DMS79 (cell line): ENCODE data around the gene BLCAP.
"Not testable (repeated sequence)": the region's sequence is repeated elsewhere in the genome, so short reads cannot be mapped to it uniquely, and the experiment has no call there.

Experiments used
- DNase-seq: peaks from one replicate; lab custom pipeline; 2025; lab: John Stamatoyannopoulos, UW

The BLCAP gene

DNA sequence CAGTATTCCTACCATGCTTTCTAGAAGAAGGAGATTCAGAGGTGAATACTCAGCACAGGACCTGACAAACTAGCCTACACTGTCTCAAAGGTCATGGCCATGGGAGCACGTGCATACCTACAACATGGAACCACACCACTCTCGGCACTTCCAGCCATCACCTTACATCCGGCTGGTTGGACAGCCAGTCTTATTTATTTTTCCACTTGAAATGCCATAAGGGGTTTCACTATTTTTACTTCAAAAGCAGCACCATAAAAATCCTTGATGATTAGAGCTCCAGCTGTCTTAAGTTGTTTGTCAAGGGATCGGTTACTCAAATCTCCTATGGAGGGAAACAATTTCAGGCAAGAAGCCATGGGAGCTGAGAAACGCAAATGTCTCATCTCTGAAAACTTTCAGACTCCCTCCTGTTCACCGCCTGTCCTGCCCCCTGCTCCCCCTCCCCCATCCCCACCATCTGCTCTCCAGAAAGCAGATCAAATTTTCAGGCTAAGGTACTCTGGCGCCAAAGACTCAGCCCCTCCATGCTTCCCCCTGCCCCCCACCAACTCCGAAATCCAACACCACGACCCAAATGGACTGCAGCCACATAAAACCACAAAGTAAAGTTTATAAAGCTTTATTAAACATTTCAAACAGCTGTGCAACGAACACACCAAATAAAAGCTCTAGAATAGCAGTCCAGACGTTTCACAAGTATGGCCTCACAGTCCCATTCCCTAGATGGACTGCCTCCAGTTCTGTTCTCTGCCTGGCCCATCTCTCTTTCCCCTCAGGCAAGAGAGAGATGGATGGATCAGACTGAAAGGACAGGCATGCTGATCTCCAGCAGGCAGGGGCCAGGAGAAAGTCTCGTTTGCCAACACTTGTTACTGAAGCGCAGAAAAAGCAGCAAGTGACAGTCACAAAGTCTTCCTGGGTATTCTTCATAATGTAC is 10.6 kb downstream of the BLCAP start:
- peak; percentile 94 for DNase-seq

- no peak for DNase-seq
These were observed 11.8 kb downstream of the BLCAP start for GRCh38 chr20:37515876-37516275.

DNA sequence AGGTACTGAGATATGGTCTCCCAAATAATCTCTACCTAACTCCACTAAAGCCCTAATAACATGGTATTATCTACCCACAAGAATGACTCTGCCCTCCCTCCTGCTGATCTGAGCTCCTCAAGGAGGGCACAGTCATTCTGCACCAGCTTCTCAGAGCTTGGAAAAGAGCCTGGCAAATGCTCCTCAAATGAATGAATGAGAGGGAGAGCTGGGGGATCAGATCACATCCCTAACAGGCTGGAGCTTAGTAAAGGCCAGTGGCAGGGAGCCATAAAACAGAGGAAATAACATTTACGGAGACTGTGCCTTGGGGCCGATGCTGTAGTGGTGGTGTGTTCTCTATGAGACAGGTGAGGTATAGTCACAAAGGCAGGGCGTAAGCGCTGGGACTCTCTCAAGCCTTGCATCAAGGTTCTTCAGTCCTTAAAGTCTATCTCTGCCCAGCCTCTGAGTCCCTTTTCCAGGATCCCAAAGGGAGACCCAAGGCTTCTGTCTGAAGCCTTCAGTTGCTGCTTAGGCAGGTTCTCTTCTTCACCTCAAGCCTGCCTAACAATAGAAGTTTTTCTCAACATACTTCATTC is 13.8 kb downstream of the BLCAP start:
- DNase-seq: no peak

DNA sequence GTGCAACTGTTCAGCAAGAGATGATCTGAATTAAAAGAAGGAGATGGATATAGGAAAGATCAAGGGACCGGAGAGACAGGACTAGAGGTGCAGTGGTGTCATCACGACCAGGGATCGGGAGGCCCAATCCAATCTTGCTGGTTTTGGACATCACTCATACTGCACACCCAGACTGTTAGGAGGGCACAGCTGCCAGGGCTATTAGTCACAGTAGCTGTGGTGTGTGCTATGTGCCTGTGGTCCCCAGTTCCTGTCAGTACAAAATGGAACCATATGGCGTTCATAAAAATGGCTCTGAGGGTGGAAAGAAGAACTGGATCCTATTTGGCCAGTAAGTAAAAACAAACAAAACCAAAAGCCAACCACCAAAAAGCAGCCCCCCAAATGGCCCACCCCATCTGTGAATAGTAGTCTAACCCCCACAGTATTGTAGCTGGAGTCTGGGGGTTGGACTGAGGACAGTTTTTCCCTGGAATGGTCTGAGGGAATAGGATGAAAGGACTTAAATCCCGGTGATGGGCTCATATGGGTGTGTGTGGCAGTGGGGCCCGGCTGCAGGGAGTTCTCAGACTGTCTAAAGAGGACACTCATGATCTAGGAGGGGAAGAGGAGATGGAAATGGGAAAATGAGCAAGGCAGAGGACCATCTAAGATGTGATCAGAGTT is 15.9 kb downstream of the BLCAP start:
- DNase-seq: no peak

DNA sequence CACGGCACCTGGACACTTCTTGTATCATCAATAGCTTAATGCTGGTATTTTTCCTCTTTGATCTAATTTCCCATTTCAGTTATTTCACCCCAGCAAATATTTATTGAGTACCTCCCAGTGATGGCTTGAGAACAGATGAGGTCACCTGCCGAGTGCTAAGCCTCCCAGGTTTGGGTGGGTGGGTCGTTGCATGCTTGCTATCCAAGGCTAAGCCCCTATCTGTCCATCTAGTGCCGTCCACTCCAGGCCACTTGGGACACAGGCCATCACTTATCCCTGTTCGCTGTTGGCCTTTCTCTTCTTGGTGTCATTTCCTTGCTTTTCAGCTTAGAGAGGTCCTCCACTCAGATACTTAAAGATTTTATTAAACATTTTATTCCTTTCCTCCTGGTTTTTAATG is 17.4 kb downstream of the BLCAP start:
- DNase-seq: no peak

DNA sequence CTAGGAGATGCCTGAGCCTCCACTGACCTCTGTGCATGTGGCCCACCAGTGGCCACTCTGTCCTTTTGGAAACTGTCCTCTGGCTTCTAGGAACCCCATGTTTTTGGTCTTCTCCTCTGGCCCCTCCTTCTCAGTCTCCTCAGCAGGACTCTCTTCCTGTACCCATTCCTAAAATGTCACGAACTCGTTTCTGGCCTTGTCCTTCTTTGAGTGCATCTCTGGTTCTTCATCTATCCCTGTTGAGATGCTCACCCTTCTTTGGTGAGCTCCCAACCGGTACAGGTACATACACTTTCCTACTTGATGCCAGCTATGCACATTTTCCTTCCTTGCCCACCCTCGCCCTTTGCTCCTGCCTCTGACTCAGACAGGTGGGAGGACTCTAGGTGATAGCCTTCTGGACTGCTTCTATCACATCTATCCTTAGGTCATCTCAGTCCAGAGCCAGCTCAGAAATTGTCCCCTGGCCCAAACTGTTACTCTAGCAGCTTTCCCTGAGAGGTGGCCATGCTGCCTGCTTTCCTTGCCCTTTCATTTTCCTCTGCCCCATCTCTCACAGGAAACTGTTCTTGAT is 21.4 kb downstream of the BLCAP start:
- DNase-seq: no peak

DNA sequence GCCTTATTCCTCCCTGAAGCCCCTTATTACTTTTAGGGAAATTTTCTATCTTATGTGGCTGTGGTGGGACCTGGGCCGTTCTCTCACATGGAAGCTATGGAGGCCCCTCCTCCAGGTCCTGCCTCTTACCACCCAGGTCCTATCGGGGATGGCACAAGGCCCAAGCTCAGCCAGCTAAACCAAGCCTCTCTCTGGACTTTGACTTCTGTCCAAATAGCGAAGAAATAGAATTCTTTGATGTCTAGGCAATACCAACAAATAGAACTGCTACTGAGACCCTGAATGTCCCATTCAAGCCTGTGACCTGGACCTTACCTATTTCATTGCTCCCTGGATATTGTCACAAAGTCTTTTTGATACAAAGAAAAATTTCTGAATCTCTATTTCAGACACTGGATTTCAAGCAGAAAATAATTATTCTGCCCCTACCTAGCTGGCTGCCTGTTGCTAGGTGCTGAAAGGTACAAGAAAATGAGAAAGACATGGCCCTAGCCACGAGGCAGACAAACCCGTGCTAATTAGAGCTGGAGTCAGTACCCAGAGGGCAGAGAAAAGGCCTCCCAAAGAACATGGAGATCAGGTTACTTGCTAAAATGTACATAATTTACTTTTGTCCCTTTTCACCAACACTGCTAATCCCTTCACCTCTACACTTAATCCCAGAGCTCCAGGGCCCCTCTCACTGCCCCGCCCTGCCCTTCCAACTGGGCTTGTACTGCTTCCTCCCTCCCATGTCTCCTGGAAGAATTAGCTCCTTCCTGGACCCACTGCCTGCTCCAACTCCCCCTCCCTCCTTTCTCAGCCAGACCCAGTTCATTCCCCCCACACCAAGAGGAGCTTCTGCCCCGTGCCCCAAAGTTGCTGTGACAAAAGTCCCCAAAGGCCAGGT is 22.2 kb downstream of the BLCAP start:
- DNase-seq: no peak

DNA sequence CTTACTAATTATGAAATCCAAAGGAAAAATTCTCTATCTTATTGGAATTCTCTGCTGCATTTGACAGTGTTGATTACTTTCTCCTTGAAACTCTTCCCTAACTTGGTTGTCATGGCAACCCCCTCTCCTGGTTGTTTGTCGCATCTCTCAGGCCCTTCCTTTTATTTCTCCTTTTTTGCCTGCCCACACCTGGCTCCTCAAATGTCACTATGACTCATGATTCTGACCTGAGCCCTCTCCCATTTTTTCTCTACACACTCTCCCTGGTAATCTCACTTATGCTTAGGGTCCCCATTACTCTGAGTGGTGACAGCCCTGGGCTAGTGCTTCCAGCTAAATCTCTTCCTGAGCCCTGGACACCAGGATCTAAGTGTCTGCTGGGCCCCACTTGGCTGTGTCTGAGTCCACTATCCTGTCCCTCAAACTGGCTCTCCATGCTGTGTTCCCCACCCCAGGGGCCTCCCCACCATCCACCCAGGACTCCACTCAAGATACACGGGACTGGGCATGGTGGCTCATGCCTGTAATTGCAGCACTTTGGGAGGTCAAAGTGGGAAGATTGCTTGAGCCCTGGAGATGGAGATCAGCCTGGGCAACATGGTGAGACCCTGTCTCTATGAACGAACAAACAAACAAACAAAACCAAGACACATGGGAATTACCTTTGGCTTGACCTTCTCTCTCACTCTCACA is 23.1 kb downstream of the BLCAP start:
- DNase-seq: peak; percentile 18

GRCh38 chr20:37503256-37503927 is 24.3 kb downstream of the BLCAP start:
- no peak for DNase-seq

DNA sequence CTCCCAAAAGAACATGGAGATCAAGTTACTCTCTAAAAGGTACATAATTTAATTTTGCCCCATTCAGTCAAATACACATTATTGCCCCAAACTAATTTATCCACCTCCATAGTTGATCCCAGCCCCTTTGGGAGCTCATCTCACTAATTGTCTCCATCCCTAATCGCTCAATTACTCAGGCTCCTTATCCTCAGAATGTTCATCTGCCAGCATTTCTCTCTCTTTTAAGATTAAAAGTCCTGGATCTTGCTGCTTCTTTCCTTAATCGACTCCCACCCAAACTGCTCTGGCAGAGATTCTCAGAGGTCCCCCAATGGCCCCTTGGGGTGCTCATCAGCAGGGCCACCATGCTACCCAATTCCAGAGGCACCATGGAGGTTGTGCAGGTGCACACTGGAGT is 25.0 kb downstream of the BLCAP start:
- DNase-seq: no peak

GRCh38 chr20:37501940-37502339 is 25.7 kb downstream of the BLCAP start:
- peak; percentile 29 for DNase-seq

- no peak for DNase-seq
These were observed 27.4 kb downstream of the BLCAP start for GRCh38 chr20:37500311-37500710.

GRCh38 chr20:37498066-37498665 is 29.5 kb downstream of the BLCAP start:
- DNase-seq: no peak

GRCh38 chr20:37494796-37495195 is 32.9 kb downstream of the BLCAP start:
- no peak for DNase-seq

- DNase-seq: no peak
These were observed 33.4 kb downstream of the BLCAP start for GRCh38 chr20:37494301-37494700.

GRCh38 chr20:37492945-37493344 is 34.7 kb downstream of the BLCAP start:
- DNase-seq: no peak

DNA sequence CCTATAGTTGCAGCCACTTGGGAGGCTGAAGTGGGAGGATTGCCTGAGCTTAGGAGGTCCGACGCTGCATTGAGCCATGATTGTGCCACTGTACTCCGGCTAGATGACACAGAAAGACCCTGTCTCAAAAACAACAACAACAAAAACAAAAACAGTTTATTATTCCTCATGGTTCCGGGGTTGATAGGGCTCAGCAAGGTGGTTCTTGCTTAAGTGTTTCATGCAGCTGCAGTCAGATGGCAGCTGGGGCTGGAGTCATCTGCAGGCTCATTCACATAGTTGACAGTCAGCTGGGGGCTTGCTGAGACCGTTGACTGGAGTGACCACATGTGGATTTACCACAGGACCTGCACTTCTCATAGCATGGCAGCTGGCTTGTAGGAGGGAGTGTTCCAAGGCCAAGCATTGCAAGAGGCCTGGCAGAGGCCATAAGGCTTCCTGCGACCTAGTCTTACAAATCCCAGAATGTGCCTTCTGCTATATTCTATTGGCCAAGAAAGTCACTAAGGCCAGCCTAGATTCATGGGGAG is 35.5 kb downstream of the BLCAP start:
- DNase-seq: no peak

- DNase-seq: no peak
These were observed 36.9 kb downstream of the BLCAP start for GRCh38 chr20:37490663-37491350.

GRCh38 chr20:37486209-37486608 is 41.5 kb downstream of the BLCAP start:
- not testable (repeated sequence) for DNase-seq
